Heart right ventricle (tissue), 16 donors: ENCODE measurements around the gene SPATA7. TPM values are rescaled to one million over a fixed set of nuclear protein-coding genes. Genes with fewer than 3 reads are reported as not detected.

Source experiments
- ATAC-seq, 8 donors: fragments of 200-7000 bp; cut with Tn5 transposase; one replicate each; pipeline ENCODE4 v1.9.1; 2020; ENCODE audit warnings: mild to moderate bottlenecking in 8 of 8, moderate library complexity in 8 of 8, moderate number of reproducible peaks in 1 of 8
- DNase-seq, 2 donors: peaks; one replicate each; pipeline ENCODE4 v3.0.0-alpha.2; 2020
- H3K27ac ChIP-seq, 10 donors: fragments of 200-600 bp; sonication (generic) in 2 of 10; one replicate each; pipeline versions ENCODE4 v1.5.0 to v1.8.0; 2020 to 2022; ENCODE audit warnings: mild to moderate bottlenecking in 3 of 10
- H3K27me3 ChIP-seq, 7 donors: fragments of 200-600 bp; one replicate each; pipeline ENCODE4 v1.8.0; 2021 to 2022; ENCODE audit warnings: mild to moderate bottlenecking in 2 of 7
- H3K36me3 ChIP-seq, 9 donors: fragments of 200-600 bp; sonication (generic) in 1 of 9; one replicate each; pipeline versions ENCODE4 v1.5.0 to v1.8.0; 2020 to 2022; ENCODE audit warnings: mild to moderate bottlenecking in 2 of 9
- H3K4me1 ChIP-seq, 9 donors: fragments of 200-600 bp; sonication (generic) in 1 of 9; one replicate each; pipeline versions ENCODE4 v1.5.0 to v1.8.0; 2020 to 2022; ENCODE audit warnings: mild to moderate bottlenecking in 4 of 9
- H3K4me3 ChIP-seq, 10 donors: fragments of 200-600 bp; sonication (generic) in 2 of 10; one replicate each; pipeline versions ENCODE4 v1.5.0 to v1.8.0; 2020 to 2022; ENCODE audit warnings: mild to moderate bottlenecking in 7 of 10, moderate library complexity in 2 of 10
- H3K9me3 ChIP-seq, 11 donors: fragments of 200-600 bp in 10 of 11; sonication (generic) in 2 of 11; one replicate each; pipeline versions ENCODE4 v1.5.0 to v1.8.0; 2013 to 2022; ENCODE audit warnings: mild to moderate bottlenecking in 2 of 11, control low read depth in 1 of 11, moderate library complexity in 1 of 11
- WGBS, 2 donors: extraction: QIAGEN DNeasy Blood & Tissue Kit; methylation state at CpG; one replicate each; pipeline ENCODE4 v1.1.7; 2013; ENCODE audit warnings: inconsistent platforms in 1 of 2; 5-methylcytosine and 5-hydroxymethylcytosine counted together
- intact Hi-C, 10 donors: fragments of 100-400 bp; cut with DNase I; formaldehyde crosslinking; loops; one replicate each; pipeline versions ENCODE4 v1.11.1 to v1.14.2; 2022
- polyA plus RNA-seq, 2 donors: library from polyadenylated mRNA; stranded (reverse); fragments of 200-250 nt; gene quantifications; one replicate each; pipeline ENCODE4 v1.2.3, GENCODE V29; 2013
- total RNA-seq, 10 donors: library from RNA; stranded (reverse); fragmentation: NEBNext Ultra II Directional in 3 of 10; extraction: Animal tissue kit (Norgen Biotek cat#: 25700) in 3 of 10; gene quantifications; one replicate each; pipeline versions ENCODE4 v1.2.1 to v1.2.4, GENCODE V29; 2021 to 2023
- TF ChIP-seq, protein P1 (sequence below), 9 donors: fragments of 200-600 bp; sonication (generic) in 2 of 9; IDR thresholded peaks; one replicate each; pipeline versions ENCODE4 v1.5.0 to v1.8.0; 2021 to 2022; ENCODE audit warnings: antibody characterized with exemption in 9 of 9, mild to moderate bottlenecking in 5 of 9, moderate library complexity in 1 of 9
- donor health status: Arrhythmogenic right ventricular cardiomyopathy.
- donor health status: ischemic (EF 13 %, LVEDD 7.1; RV severe dilation, severe dysfunction).
- donor health status: healthy with polysubstance abuse.
- donor health status: DM: no; HTN: yes; CAD: no.
- donor health status: DM: no; HTN: no; CAD: no.
- donor health status: ischemic (EF 25% LVEDD 6.9; RV normal size, moderate dysfunction).
- donor health status: ischemic (EF 25% LVEDD 5.7; RV mildly dilated, moderate dysfunction).
- donor health status: healthy.
- donor health status: DM: yes; HTN: yes; CAD: no.
- donor health status: Ischemic cardiomyopathy.
- donor health status: ischemic (EF 35%, LVEDD 5.7; RV mildly dilated, moderate dysfunction).
- donor health status: nonischemic (EF 11% LVEDD 7.7; RV severe dilation, severe dysfunction).
- donor health status: DM: yes; HTN: yes; CAD: no.
- donor health status: PGD.
- donor health status: ischemic (EF 29% LVEDD 5.4; RV normal size, mild dysfunction).
- donor health status: nonischemic (EF 23%, LVEDD 6.1; RV moderate dilation, normal function).

The SPATA7 gene
- total and polyA plus RNA-seq, 12 donors, result 3.1 to 14.7 (median 8.4) TPM

DNA sequence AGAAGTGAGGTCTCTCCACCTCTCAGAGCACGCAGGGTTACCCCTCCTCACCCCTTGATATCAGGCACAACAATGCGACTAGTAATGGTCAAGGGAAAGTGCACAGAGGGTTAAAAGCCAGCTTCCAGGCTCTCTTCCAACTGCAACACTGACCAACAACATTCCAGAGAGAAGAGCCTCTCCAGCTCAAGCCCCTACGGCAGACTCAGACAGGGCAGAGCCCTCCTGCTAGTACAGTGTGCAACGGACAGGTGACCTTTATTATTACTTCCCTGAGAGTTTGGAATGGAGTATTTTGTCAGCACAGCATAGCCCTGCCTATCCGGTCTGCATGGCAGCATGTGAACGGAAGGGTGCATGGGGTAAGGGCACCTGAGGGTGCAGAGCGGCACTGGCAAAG, 96.3 kb downstream of the SPATA7 start:
- TF ChIP-seq, protein P1, sequence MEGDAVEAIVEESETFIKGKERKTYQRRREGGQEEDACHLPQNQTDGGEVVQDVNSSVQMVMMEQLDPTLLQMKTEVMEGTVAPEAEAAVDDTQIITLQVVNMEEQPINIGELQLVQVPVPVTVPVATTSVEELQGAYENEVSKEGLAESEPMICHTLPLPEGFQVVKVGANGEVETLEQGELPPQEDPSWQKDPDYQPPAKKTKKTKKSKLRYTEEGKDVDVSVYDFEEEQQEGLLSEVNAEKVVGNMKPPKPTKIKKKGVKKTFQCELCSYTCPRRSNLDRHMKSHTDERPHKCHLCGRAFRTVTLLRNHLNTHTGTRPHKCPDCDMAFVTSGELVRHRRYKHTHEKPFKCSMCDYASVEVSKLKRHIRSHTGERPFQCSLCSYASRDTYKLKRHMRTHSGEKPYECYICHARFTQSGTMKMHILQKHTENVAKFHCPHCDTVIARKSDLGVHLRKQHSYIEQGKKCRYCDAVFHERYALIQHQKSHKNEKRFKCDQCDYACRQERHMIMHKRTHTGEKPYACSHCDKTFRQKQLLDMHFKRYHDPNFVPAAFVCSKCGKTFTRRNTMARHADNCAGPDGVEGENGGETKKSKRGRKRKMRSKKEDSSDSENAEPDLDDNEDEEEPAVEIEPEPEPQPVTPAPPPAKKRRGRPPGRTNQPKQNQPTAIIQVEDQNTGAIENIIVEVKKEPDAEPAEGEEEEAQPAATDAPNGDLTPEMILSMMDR (IDR thresholded peaks at IDR 0.05), result no peak
- Histone ChIP-seq H3K27ac (peak overlapping the region in 3 of 10 donors; percentile 0 to 42 (median 39)), H3K36me3 (peaks cover 4 to 99% (median 26%) of the 10 kb centered on the region in 9 donors), H3K27me3 (no peaks in the 10 kb centered on the region), H3K4me1 (peaks cover 0 to 33% (median 13%) of the 10 kb centered on the region in 9 donors), H3K4me3 (no peak overlapping the region), H3K9me3 (no peaks in the 10 kb centered on the region)
- WGBS, 2 donors, result 58% methylated on average over 7 of the region's 7 CpGs
- ATAC-seq (peak in 7 of 8 donors; percentile 34 to 76 (median 68)), DNase-seq (no peak)
- intact Hi-C loops, result no loop called here

GRCh38 chr14:88482524-88482923, 97.1 kb downstream of the SPATA7 start:
- H3K27ac ChIP-seq, result peak overlapping the region in 1 of 10 donors; percentile 42

More at GRCh38 chr14:88482524-88482923, 97.1 kb downstream of the SPATA7 start:
- ATAC-seq, result no peak
- intact Hi-C loops, result no loop called here
- no peaks in the 10 kb centered on the region for H3K27me3 ChIP-seq
- 98 to 99% methylated on average over 3 of the region's 3 CpGs for WGBS, 2 donors
- H3K4me1 ChIP-seq, result peaks cover 0 to 28% (median 8%) of the 10 kb centered on the region in 9 donors
- DNase-seq, result no peak
- no peak overlapping the region for H3K4me3 ChIP-seq
- TF ChIP-seq, protein P1 (IDR thresholded peaks at IDR 0.05), result no peak
- H3K36me3 ChIP-seq, result peaks cover 4 to 96% (median 23%) of the 10 kb centered on the region in 9 donors
- no peaks in the 10 kb centered on the region for H3K9me3 ChIP-seq

Other genes starting within 250 kb of the SPATA7 start
- gene KCNK10, start 62.4 kb upstream of the SPATA7 start, total RNA-seq, result under 1 TPM in 2 of 10 donors, not detected in 8; 0.11 to 0.21 TPM
- gene KCNK10, start 62.4 kb upstream of the SPATA7 start, polyA plus RNA-seq, result under 1 TPM in 1 of 2 donors, not detected in 1; 0.01 TPM
- 10 to 100 TPM; 25.0 to 62.1 (median 39.8) TPM for gene PTPN21, start 169.3 kb downstream of the SPATA7 start, total RNA-seq
- 1 to 10 TPM; 5.3 to 9.7 TPM for gene PTPN21, start 169.3 kb downstream of the SPATA7 start, polyA plus RNA-seq
- gene ZC3H14, start 177.4 kb downstream of the SPATA7 start, total RNA-seq, result 10 to 100 TPM; 35.4 to 49.4 (median 38.7) TPM
- gene ZC3H14, start 177.4 kb downstream of the SPATA7 start, polyA plus RNA-seq, result 10 to 100 TPM; 24.5 to 32.4 TPM